ENCODE measurements around the gene PI4K2A.
A peak's percentile ranks its signal among the peaks of the same experiment; 100 is the strongest.
"Not testable (repeated sequence)": the region's sequence is repeated elsewhere in the genome, so short reads cannot be mapped to it uniquely, and the experiment has no call there.

The PI4K2A gene

DNA sequence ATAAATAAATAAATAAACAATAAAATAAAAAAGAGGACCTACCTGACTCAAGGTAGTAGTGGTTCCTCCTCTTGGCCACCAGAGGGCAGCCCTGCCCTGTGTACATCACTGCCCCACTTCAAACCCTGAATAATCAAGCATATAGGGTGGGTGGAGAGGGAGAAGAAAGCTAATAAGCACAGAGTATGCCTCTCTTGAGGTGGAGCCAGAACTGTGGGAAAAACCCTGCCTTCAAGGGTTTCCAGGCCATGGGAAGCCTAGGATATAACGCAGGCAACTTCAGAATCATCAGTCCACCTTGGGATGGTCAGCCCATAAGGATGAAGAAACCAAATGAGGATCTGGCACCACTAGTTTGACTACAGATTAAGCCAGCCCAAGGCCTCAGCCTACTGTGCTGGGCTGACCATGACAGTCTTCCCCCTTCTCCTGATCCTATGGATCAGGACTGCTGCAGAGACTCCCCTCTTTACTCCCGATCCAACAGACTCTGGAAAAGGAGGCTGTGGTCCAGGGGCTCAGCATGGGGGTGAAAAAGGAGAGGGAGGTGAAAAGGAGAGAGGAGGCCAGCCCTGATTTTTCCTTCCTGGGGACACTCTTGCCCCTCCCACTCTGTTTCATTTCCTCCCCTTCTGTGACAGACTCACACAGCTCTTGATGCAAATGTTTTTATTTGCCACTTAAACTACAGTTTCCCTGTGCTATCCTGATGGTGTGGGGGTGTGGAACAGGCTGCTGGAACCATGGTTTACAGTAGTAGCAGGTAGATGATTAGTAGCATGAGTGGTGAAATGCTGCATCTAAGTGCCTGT is 36.5 kb downstream of the PI4K2A start:
- DNase-seq = peak; percentile 74

GRCh38 chr10:97679594-97679993 is 39.1 kb downstream of the PI4K2A start:
- DNase-seq = no peak

GRCh38 chr10:97682042-97682441 is 41.6 kb downstream of the PI4K2A start:
- DNase-seq = no peak

DNA sequence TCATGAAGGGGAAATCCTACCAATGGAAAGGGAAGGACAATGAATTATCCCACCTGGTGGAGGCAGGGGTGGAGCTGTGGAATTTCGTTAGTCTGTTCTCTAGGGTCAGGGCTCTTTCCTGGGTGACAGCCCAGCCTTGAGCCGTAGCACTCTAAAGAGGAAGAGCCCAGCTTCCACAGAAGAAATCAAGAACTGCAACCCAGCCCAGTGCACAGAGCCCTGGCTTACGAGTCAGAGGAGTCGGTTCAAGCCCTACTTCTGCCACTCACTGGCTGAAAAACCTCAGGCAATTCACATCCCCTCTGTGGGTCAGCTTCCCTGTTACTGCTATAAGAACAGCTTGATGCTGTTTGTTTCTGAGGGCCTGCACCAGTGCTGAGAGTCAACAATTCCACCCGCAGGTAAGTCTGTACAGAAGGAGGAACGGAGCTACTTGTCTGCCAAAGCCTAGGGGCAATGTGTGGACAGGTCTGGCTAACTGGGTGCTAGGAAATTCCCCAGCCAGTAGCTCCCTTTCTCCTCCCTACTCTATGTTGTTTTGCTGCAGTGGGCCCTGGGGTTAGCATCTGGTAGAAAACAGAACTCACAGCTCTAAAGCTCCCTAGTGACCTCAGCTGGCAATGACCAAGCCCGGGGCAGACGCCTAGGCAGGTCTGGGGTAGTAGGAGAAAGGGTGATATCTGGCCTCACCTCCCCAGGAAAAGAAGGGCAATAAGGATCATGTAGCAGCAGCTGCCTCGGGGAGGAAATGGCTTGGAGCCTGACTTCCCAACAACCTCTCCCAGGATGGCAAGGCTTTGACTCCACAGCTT is 43.3 kb downstream of the PI4K2A start:
- DNase-seq = no peak

GRCh38 chr10:97684368-97684713 is 43.9 kb downstream of the PI4K2A start:
- DNase-seq = not testable (repeated sequence)

DNA sequence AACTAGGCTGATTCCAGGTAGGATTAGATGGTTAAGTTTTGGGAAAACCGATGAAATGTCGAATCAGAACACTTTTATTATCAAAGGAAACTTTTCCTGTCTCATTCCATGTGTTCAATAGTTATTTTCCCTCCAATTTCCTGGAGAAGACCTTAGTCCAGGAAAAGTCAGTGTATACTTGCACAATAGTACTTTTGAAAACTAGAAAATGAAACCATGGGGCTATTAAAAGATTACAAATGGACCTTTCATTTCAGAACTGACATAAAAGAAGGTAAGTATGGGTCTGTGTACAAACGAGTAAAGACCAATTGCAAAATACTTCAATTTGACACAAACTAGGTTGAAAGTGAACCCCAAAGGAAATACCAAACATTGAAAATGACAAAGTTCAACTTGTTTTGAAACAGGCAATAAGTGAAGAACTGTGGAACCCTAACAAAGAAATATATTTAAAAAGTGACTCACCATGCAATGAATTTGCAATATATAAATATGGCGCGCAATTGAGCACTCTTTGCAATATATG is 44.5 kb downstream of the PI4K2A start:
- DNase-seq = no peak

GRCh38 chr10:97685395-97685958 is 45.0 kb downstream of the PI4K2A start:
- DNase-seq = no peak

- no peak for DNase-seq
These were observed 46.0 kb downstream of the PI4K2A start for GRCh38 chr10:97686301-97686961.

- peak; percentile 96 for DNase-seq
These were observed 46.7 kb downstream of the PI4K2A start, which contains the start of gene AVPI1 for GRCh38 chr10:97686962-97687784. Gene AVPI1 (minus strand): TSS chr10:97687241. CDS start chr10:97679905, 7,336 bp downstream.

GRCh38 chr10:97687785-97688781 is 47.6 kb downstream of the PI4K2A start:
- no peak for DNase-seq

DNA sequence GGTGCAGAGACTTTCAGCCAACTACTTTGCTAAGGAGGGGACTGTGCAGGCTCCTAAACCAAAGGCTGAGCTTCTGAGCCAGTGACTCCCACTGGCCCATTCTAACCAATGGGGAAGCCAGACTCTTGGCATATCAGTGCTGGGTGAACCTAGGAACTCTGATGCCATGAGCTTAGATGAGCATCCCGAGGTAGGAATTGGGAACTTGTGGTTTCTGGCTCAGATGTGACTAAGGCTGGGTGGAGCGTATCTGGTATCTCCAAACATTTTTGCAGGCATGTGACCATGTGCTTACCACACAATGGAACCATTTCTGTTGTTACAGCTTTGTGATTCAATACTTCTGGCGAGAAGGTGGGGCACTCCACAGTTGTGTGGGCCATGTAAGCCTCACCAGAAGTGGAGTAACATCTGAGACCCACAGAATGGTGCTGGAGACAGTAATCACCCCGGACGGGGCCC is 49.1 kb downstream of the PI4K2A start:
- no peak for DNase-seq

- no peak for DNase-seq
These were observed 49.7 kb downstream of the PI4K2A start for GRCh38 chr10:97690133-97690532.

DNA sequence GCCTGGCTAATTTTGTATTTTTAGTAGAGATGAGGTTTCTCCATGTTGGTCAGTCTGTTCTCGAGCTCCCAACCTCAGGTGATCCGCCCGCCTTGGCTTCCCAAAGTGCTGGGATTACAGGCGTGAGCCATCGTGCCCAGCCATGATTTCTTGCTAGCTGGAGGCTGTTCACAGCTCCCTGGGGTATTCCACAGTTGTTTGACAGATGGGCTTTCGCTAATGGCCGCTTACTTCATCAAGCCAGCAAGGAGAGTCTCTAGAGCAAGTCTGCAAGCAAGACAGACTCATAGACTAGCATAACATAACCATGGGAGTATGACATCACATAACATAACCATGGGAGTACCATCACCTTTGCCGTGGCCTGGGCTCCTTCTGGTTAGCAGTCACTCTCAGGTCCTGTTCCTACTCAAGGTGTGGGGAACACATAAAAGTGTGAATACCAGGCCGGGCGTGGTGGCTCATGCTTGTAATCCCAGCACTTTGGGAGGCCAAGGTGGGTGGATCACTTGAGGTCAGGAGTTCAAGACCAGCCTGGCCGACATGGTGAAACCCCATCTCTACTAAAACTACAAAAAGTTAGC is 57.7 kb downstream of the PI4K2A start:
- not testable (repeated sequence) for DNase-seq

- peak; percentile 73 for DNase-seq
These were observed 61.1 kb downstream of the PI4K2A start for GRCh38 chr10:97701438-97702069.

DNA sequence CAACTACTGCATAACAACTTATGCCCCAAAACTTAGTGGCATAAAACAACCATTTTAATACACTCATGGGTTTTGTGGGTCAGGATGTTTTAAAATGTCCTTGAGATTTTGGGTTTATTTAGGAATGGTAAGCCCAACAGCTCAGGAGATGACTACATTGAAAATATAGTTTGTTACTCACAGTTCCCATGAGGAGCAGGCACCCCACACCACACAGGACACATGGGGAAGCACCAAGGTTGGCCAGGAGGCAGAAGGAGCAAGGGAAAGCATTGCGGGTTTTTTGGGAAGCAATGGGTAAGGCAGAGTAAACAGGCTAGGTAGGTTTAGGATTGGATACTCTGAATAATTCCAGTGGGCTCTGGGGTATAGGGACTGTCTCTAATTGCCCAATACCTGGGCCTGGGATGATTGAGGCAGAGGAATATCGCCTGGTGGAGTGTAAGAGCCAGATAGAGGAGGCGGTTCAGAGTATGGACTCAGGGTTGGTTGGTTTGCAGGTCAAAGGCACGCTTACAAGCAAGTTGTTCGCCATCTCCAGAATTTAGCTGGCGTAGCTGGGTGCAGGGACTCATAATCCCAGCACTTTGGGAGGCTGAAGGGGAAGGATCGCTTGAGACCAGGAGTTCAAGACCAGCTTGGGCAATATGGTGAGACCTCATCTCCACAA is 63.1 kb downstream of the PI4K2A start:
- DNase-seq = no peak

- DNase-seq = no peak
These were observed 63.9 kb downstream of the PI4K2A start for GRCh38 chr10:97704341-97704740.

DNA sequence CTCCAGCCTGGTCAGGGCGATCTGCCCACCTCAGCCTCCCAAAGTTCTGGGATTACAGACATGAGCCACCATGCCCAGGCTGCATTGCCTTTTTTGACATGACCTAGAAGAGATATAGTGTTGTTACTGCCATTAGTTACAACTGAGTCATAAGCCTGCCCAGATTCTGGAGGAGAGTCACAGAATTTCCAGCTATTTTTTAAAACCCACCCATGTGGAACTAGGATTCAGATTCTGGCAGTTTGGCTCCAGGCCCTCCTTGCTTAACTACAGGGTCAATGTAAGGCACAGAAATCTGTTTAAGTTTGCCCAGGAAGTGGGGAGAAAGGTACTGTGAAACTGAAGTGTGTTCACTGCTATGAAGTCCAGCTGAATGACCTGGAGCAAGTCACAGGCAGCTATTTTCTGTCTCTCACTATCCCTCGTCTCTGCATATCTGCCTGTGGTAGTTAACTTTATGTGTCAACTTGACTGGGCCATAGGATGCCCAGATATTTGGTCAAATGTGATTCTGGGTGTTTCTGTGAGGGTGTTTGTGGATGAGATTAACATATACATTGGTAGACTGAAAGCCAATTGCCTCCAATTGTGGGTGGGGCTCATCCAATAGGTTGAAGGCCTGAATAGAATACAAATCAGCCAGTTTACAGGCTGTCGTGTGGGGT is 64.7 kb downstream of the PI4K2A start:
- DNase-seq = no peak

GRCh38 chr10:97707134-97707861 is 66.8 kb downstream of the PI4K2A start:
- DNase-seq = no peak
